Effector CD4-positive, alpha-beta T cell (primary cell): ENCODE measurements around the gene PEDS1.
A peak's percentile ranks its signal among the peaks of the same experiment; 100 is the strongest.
"Not testable (repeated sequence)": the region's sequence is repeated elsewhere in the genome, so short reads cannot be mapped to it uniquely, and the experiment has no call there.

Experiments used
- DNase-seq: peaks from one replicate; pipeline ENCODE4 v3.0.0-alpha.2; 2020
- total RNA-seq: gene quantifications from one replicate; lab custom pipeline; 2026; lab: John Stamatoyannopoulos, UW

PEDS1 gene
- total RNA-seq = 27.8 reads per million, percentile 54 among the genes with 10 or more reads in this experiment

- peak; percentile 74 for DNase-seq
Measured at GRCh38 chr20:50153500-50154377, at the start of gene PEDS1. Gene PEDS1, minus strand, starts transcription at chr20:50153723. Its CDS starts 86 bp downstream, at chr20:50153637.

- no peak for DNase-seq
Measured at GRCh38 chr20:50202677-50203076, 49.2 kb upstream of the PEDS1 start.

GRCh38 chr20:50201710-50202109, 48.2 kb upstream of the PEDS1 start:
- not testable (repeated sequence) for DNase-seq

- no peak for DNase-seq
Measured at GRCh38 chr20:50200482-50201104, 47.1 kb upstream of the PEDS1 start.

- no peak for DNase-seq
Measured at GRCh38 chr20:50199703-50200102, 46.2 kb upstream of the PEDS1 start.

GRCh38 chr20:50198716-50199115, 45.2 kb upstream of the PEDS1 start:
- DNase-seq = no peak

- DNase-seq = no peak
Measured at GRCh38 chr20:50198180-50198666, 44.7 kb upstream of the PEDS1 start.

- DNase-seq = no peak
Measured at GRCh38 chr20:50197463-50198179, 44.1 kb upstream of the PEDS1 start.

- no peak for DNase-seq
Measured at GRCh38 chr20:50196896-50197295, 43.4 kb upstream of the PEDS1 start.

GRCh38 chr20:50196248-50196647, 42.7 kb upstream of the PEDS1 start:
- no peak for DNase-seq

- DNase-seq = no peak
Measured at GRCh38 chr20:50195524-50196120, 42.1 kb upstream of the PEDS1 start.

GRCh38 chr20:50194831-50195523, 41.5 kb upstream of the PEDS1 start:
- no peak for DNase-seq

- no peak for DNase-seq
Measured at GRCh38 chr20:50194422-50194830, 40.9 kb upstream of the PEDS1 start.

GRCh38 chr20:50193836-50194421, 40.4 kb upstream of the PEDS1 start:
- no peak for DNase-seq

GRCh38 chr20:50193199-50193835, 39.8 kb upstream of the PEDS1 start:
- DNase-seq = no peak

GRCh38 chr20:50192364-50193198, 39.1 kb upstream of the PEDS1 start:
- DNase-seq = peak; percentile 68

- peak; percentile 41 for DNase-seq
Measured at GRCh38 chr20:50191544-50192363, 38.2 kb upstream of the PEDS1 start.

GRCh38 chr20:50191065-50191543, 37.6 kb upstream of the PEDS1 start:
- DNase-seq = peak; percentile 41
